NT2/D1 (cell line): ENCODE results near the gene TAX1BP3.

Source experiments
- YY1 ChIP-seq: IDR thresholded peaks from 2 replicates; pipeline ENCODE4 v1.6.1; 2011; ENCODE audit not compliant: insufficient read length, insufficient read depth
- ZNF274 ChIP-seq: IDR thresholded peaks from 2 replicates; pipeline ENCODE4 v1.6.1; 2011; ENCODE audit warnings: mild to moderate bottlenecking, low read depth, low read length

- TF ChIP-seq YY1 (no peak), ZNF274 (no peak)
These were observed 7.5 kb upstream of the TAX1BP3 start for GRCh38 chr17:3675886-3676285.
